WTC11 (cell line): Measurements from ENCODE around the gene GUCA2A. TPM values are rescaled to one million over a fixed set of nuclear protein-coding genes. Genes with fewer than 3 reads are reported as not detected.

Source experiments
- ATAC-seq: fragments of 200-7000 bp; cut with Tn5 transposase; 2 replicates; pipeline ENCODE4 v1.10.0; 2021; ENCODE audit warnings: mild to moderate bottlenecking, moderate library complexity
- CTCF ChIA-PET: fragments of 300-600 bp; sonication (Branson Sonifier 250); formaldehyde crosslinking; loops from one replicate; lab custom pipeline; 2021; ENCODE audit warnings: antibody characterized with exemption; lab: Charles Lee
- POLR2A ChIA-PET: fragments of 350-600 bp; sonication (Branson Sonifier 250); formaldehyde crosslinking; loops from one replicate; lab custom pipeline; 2021; ENCODE audit warnings: antibody characterized with exemption; lab: Charles Lee
- DNase-seq: peaks from one replicate; pipeline ENCODE4 v3.0.0; 2021; ENCODE audit warnings: low spot score
- H3K27ac Mint-ChIP-seq: 2 replicates; pipeline ENCODE4 v1.8.0; 2021; ENCODE audit warnings: mixed read lengths
- H3K27me3 Mint-ChIP-seq: 2 replicates; pipeline ENCODE4 v1.8.0; 2021; ENCODE audit warnings: low read depth, mild to moderate bottlenecking, moderate library complexity, mixed read lengths
- H3K36me3 Mint-ChIP-seq: 2 replicates; pipeline ENCODE4 v1.8.0; 2021; ENCODE audit warnings: mixed read lengths
- H3K4me1 Mint-ChIP-seq: 2 replicates; pipeline ENCODE4 v1.8.0; 2022; ENCODE audit warnings: mixed read lengths
- H3K4me3 Mint-ChIP-seq: 2 replicates; pipeline ENCODE4 v1.8.0; 2021; ENCODE audit warnings: mild to moderate bottlenecking, moderate library complexity, mixed read lengths
- H3K9me3 Mint-ChIP-seq: 2 replicates; pipeline ENCODE4 v1.8.0; 2021; ENCODE audit warnings: mixed read lengths
- AFF4 ChIP-seq: sonication (generic); formaldehyde crosslinking; IDR thresholded peaks from 2 replicates; pipeline ENCODE4 v1.8.1; 2023; ENCODE audit warnings: mild to moderate bottlenecking, missing genetic modification reagents, borderline replicate concordance
- ATF2 ChIP-seq: sonication (generic); formaldehyde crosslinking; IDR thresholded peaks from 2 replicates; pipeline ENCODE4 v1.8.1; 2022; ENCODE audit warnings: low read depth, missing genetic modification reagents, borderline replicate concordance
- FOXP1 ChIP-seq: sonication (generic); formaldehyde crosslinking; IDR thresholded peaks from 2 replicates; pipeline ENCODE4 v1.8.0; 2022; ENCODE audit warnings: missing genetic modification reagents, mild to moderate bottlenecking, moderate library complexity, borderline replicate concordance
- HMGA2 ChIP-seq: fragments of 250-450 bp; sonication (Bioruptor Pico); IDR thresholded peaks from 2 replicates; pipeline ENCODE4 v1.4.0; 2021; ENCODE audit warnings: mild to moderate bottlenecking, moderate library complexity
- OVOL2 ChIP-seq: fragments of 250-450 bp; sonication (Bioruptor Pico); IDR thresholded peaks from 2 replicates; pipeline ENCODE4 v1.9.0; 2021; ENCODE audit warnings: mild to moderate bottlenecking, borderline replicate concordance
- PRRX2 ChIP-seq: fragments of 250-450 bp; sonication (Bioruptor Pico); IDR thresholded peaks from 2 replicates; pipeline ENCODE4 v1.8.0; 2021; ENCODE audit warnings: mild to moderate bottlenecking
- RELA ChIP-seq: sonication (generic); formaldehyde crosslinking; IDR thresholded peaks from 2 replicates; pipeline ENCODE4 v1.8.1; 2022; ENCODE audit warnings: missing genetic modification reagents, mild to moderate bottlenecking, borderline replicate concordance
- ZMAT4 ChIP-seq: fragments of 250-450 bp; sonication (Bioruptor Pico); IDR thresholded peaks from 2 replicates; pipeline ENCODE4 v1.9.0; 2021; ENCODE audit warnings: mild to moderate bottlenecking
- ZNF121 ChIP-seq: sonication (generic); formaldehyde crosslinking; IDR thresholded peaks from 2 replicates; pipeline ENCODE4 v1.8.0; 2023; ENCODE audit warnings: missing genetic modification reagents
- ZNF219 ChIP-seq: sonication (generic); formaldehyde crosslinking; IDR thresholded peaks from 2 replicates; pipeline ENCODE4 v1.8.0; 2023; ENCODE audit warnings: missing genetic modification reagents, mild to moderate bottlenecking, borderline replicate concordance
- ZNF317 ChIP-seq: sonication (generic); formaldehyde crosslinking; IDR thresholded peaks from 2 replicates; pipeline ENCODE4 v1.8.1; 2023; ENCODE audit warnings: low read depth, mild to moderate bottlenecking, moderate library complexity, missing genetic modification reagents, borderline replicate concordance
- total RNA-seq: library from RNA; stranded (reverse); gene quantifications from 3 replicates; pipeline ENCODE4 v1.2.3, GENCODE V29; 2021
- TF ChIP-seq, protein P1 (sequence below): sonication (generic); formaldehyde crosslinking; conservative IDR thresholded peaks from 2 replicates; pipeline ENCODE4 v1.8.1; 2023; ENCODE audit warnings: mild to moderate bottlenecking, low read depth, missing genetic modification reagents, moderate library complexity
- TF ChIP-seq, protein P2 (sequence below): fragments of 250-450 bp; sonication (Bioruptor Pico); conservative IDR thresholded peaks from 2 replicates; pipeline ENCODE4 v1.9.0; 2021; ENCODE audit warnings: mild to moderate bottlenecking

Gene GUCA2A
- total RNA-seq, 1 experiment from 2014 or later: not detected

- no peak for DNase-seq
- TF ChIP-seq, protein P1, sequence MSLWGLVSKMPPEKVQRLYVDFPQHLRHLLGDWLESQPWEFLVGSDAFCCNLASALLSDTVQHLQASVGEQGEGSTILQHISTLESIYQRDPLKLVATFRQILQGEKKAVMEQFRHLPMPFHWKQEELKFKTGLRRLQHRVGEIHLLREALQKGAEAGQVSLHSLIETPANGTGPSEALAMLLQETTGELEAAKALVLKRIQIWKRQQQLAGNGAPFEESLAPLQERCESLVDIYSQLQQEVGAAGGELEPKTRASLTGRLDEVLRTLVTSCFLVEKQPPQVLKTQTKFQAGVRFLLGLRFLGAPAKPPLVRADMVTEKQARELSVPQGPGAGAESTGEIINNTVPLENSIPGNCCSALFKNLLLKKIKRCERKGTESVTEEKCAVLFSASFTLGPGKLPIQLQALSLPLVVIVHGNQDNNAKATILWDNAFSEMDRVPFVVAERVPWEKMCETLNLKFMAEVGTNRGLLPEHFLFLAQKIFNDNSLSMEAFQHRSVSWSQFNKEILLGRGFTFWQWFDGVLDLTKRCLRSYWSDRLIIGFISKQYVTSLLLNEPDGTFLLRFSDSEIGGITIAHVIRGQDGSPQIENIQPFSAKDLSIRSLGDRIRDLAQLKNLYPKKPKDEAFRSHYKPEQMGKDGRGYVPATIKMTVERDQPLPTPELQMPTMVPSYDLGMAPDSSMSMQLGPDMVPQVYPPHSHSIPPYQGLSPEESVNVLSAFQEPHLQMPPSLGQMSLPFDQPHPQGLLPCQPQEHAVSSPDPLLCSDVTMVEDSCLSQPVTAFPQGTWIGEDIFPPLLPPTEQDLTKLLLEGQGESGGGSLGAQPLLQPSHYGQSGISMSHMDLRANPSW (CRISPR knock-in tag): no peak
- no peak for TF ChIP-seq OVOL2
- TF ChIP-seq, protein P2, sequence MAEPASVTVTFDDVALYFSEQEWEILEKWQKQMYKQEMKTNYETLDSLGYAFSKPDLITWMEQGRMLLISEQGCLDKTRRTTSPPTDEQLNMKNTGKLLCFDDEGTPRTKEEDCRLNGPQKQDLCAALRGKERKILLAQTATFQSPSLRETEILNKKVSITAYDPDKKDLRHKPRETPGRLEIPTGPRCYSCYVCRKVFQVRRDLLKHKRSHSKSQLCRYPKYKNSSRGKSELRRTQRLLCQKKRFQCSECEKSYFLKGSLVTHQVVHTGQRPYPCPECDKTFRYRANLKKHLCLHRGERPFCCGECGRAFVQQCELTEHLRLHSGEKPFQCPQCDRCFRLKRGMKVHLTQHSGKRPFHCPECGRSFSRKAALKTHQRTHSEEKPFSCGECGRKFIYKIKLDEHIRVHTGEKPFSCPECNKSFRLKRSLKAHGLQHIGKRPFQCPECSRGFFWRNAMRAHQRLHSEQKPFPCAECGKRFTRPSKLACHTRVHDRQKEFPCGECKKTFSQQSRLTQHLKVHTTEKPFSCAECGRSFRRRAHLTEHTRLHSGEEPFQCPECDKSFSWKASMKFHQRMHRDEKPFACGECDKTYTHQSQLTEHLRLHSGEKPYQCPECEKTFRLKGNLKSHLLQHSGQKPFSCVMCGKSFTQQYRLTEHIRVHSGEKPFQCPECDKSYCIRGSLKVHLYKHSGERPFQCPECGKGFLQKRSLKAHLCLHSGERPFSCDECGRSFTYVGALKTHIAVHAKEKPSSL: no peak
- no peak for TF ChIP-seq ZMAT4 (CRISPR knock-in tag)
- no peak for TF ChIP-seq ATF2 (CRISPR knock-in tag)
- no peak for TF ChIP-seq ZNF121 (CRISPR knock-in tag)
- TF ChIP-seq RELA (CRISPR knock-in tag): no peak
- no peak for TF ChIP-seq FOXP1
- no peak for TF ChIP-seq ZNF317 (CRISPR knock-in tag)
- no peak for TF ChIP-seq AFF4 (CRISPR knock-in tag)
- TF ChIP-seq HMGA2 (CRISPR knock-in tag): no peak
- TF ChIP-seq ZNF219: no peak
- TF ChIP-seq PRRX2: no peak
- CTCF ChIA-PET: interaction anchor here (1.3 kb wide), 1 partner anchor 37 kb away, joined by 5 read pairs; no protein-coding TSS in a partner anchor
- H3K36me3 Mint-ChIP-seq: peaks cover 16% of the 10 kb centered on the region
- no peak overlapping the region for H3K4me3 Mint-ChIP-seq
- no peak overlapping the region for H3K27ac Mint-ChIP-seq
- POLR2A ChIA-PET: no interaction called here
- peaks cover 43% of the 10 kb centered on the region for H3K4me1 Mint-ChIP-seq
- H3K9me3 Mint-ChIP-seq: peaks cover 20% of the 10 kb centered on the region
- ATAC-seq: no peak
- H3K27me3 Mint-ChIP-seq: no peaks in the 10 kb centered on the region
Measured at GRCh38 chr1:42210421-42211133, 46.0 kb upstream of the GUCA2A start.
